Natural killer cell (primary cell): ENCODE results near the gene PLA2G2F. TPM values are rescaled to one million over a fixed set of nuclear protein-coding genes. Genes with fewer than 3 reads are reported as not detected.

Experiments
- ATAC-seq, 3 donors: fragments of 150-1000 bp in 2 of 3; fragments of 200-7000 bp in 1 of 3; cut with Tn5 transposase; 1 replicate in 1 of 3; 2 replicates in 2 of 3; pipeline ENCODE4 v1.10.0; 2021; ENCODE audit warnings: mild to moderate bottlenecking in 2 of 3, moderate library complexity in 2 of 3
- DNase-seq, 2 donors: peaks; one replicate each; pipeline versions ENCODE4 v3.0.0 to v3.0.0-alpha.2; 2013 to 2021; ENCODE audit warnings: mixed read lengths in 1 of 2
- H3K27ac ChIP-seq: one replicate; pipeline ENCODE4 v1.5.1; 2013; ENCODE audit warnings: mild to moderate bottlenecking, low read length
- H3K27me3 ChIP-seq: one replicate; pipeline ENCODE4 v1.6.1; 2013; ENCODE audit warnings: low read length; ENCODE audit not compliant: control insufficient read depth, insufficient read depth
- H3K36me3 ChIP-seq: one replicate; pipeline ENCODE4 v1.6.1; 2013; ENCODE audit warnings: low read length; ENCODE audit not compliant: control insufficient read depth, insufficient read depth
- H3K4me1 ChIP-seq: one replicate; pipeline ENCODE4 v1.6.1; 2013; ENCODE audit warnings: low read length; ENCODE audit not compliant: control insufficient read depth, insufficient read depth
- H3K4me3 ChIP-seq: one replicate; pipeline ENCODE4 v1.5.1; 2013; ENCODE audit warnings: low read length
- H3K9me3 ChIP-seq: one replicate; pipeline ENCODE4 v1.6.1; 2013; ENCODE audit warnings: low read length; ENCODE audit not compliant: control insufficient read depth, insufficient read depth
- H3K27ac Mint-ChIP-seq, 2 donors: one replicate each; pipeline ENCODE4 v1.8.0; 2022; ENCODE audit warnings: mild to moderate bottlenecking in 2 of 2, mixed read lengths in 2 of 2, moderate library complexity in 1 of 2
- H3K27me3 Mint-ChIP-seq, 2 donors: one replicate each; pipeline ENCODE4 v1.8.0; 2022; ENCODE audit warnings: low read depth in 2 of 2, mixed read lengths in 2 of 2
- H3K36me3 Mint-ChIP-seq: one replicate; pipeline ENCODE4 v1.8.0; 2022; ENCODE audit warnings: mixed read lengths
- H3K4me1 Mint-ChIP-seq, 2 donors: one replicate each; pipeline ENCODE4 v1.8.0; 2022; ENCODE audit warnings: mixed read lengths in 2 of 2
- H3K4me3 Mint-ChIP-seq: one replicate; pipeline ENCODE4 v1.8.0; 2022; ENCODE audit warnings: mild to moderate bottlenecking, moderate library complexity, mixed read lengths
- H3K9me3 Mint-ChIP-seq, 2 donors: one replicate each; pipeline ENCODE4 v1.8.0; 2022; ENCODE audit warnings: mixed read lengths in 2 of 2
- CTCF ChIP-seq: fragments of 200-600 bp; IDR thresholded peaks from one replicate; pipeline ENCODE4 v1.8.0; 2022; ENCODE audit warnings: antibody characterized with exemption
- WGBS: methylation state at CpG from one replicate; pipeline ENCODE4 v1.1.7; 2013; ENCODE audit warnings: missing lambda C conversion rate; ENCODE audit not compliant: insufficient coverage; 5-methylcytosine and 5-hydroxymethylcytosine counted together
- intact Hi-C: fragments of 100-400 bp; cut with micrococcal nuclease; formaldehyde crosslinking; loops from one replicate; pipeline ENCODE4 v1.14.2; 2022
- total RNA-seq, 4 donors: library from RNA; stranded (reverse); fragments of 120-200 nt in 1 of 4; gene quantifications; one replicate each; pipeline versions ENCODE4 v1.2.3 to v1.2.4, GENCODE V29; 2013 to 2022

The PLA2G2F gene
- total RNA-seq, 3 donors from 2014 or later (not counting 1 experiment from before 2014, with no cell fraction given) = not detected

GRCh38 chr1:20182415-20182814 lies 43.3 kb downstream of the PLA2G2F start:
- Histone ChIP-seq H3K9me3 (no peaks in the 10 kb centered on the region), H3K4me3 (no peak overlapping the region), H3K27ac (no peak overlapping the region), H3K27me3 (no peaks in the 10 kb centered on the region), H3K36me3 (no peaks in the 10 kb centered on the region), H3K4me1 (peaks cover 31% of the 10 kb centered on the region)
- Mint-ChIP-seq H3K27ac (no peak overlapping the region), H3K36me3 (no peaks in the 10 kb centered on the region), H3K9me3 (peaks cover 6 to 7% of the 10 kb centered on the region in 2 donors), H3K27me3 (no peaks in the 10 kb centered on the region), H3K4me1 (peaks cover 28 to 39% of the 10 kb centered on the region in 2 donors), H3K4me3 (no peak overlapping the region)
- ATAC-seq (no peak), DNase-seq (no peak)
- TF ChIP-seq CTCF = no peak
- intact Hi-C loops = no loop called here

- ATAC-seq (no peak), DNase-seq (no peak)
- H3K9me3 Mint-ChIP-seq = peaks cover 6 to 7% of the 10 kb centered on the region in 2 donors
- no peak for TF ChIP-seq CTCF
- WGBS = 94% methylated on average over 10 of the region's 10 CpGs
- peaks cover 34 to 45% of the 10 kb centered on the region in 2 donors for H3K4me1 Mint-ChIP-seq
- peak overlapping the region in 1 of 2 donors; percentile 85 for H3K27ac Mint-ChIP-seq
- H3K4me3 Mint-ChIP-seq = no peak overlapping the region
- intact Hi-C loops = no loop called here
- no peak overlapping the region for H3K27ac ChIP-seq
- no peaks in the 10 kb centered on the region for H3K36me3 Mint-ChIP-seq
- no peaks in the 10 kb centered on the region for H3K9me3 ChIP-seq
- H3K27me3 Mint-ChIP-seq = no peaks in the 10 kb centered on the region
- no peak overlapping the region for H3K4me3 ChIP-seq
- no peaks in the 10 kb centered on the region for H3K27me3 ChIP-seq
- peaks cover 36% of the 10 kb centered on the region for H3K4me1 ChIP-seq
- H3K36me3 ChIP-seq = no peaks in the 10 kb centered on the region
Measured at GRCh38 chr1:20183035-20183434, 43.9 kb downstream of the PLA2G2F start.

DNA sequence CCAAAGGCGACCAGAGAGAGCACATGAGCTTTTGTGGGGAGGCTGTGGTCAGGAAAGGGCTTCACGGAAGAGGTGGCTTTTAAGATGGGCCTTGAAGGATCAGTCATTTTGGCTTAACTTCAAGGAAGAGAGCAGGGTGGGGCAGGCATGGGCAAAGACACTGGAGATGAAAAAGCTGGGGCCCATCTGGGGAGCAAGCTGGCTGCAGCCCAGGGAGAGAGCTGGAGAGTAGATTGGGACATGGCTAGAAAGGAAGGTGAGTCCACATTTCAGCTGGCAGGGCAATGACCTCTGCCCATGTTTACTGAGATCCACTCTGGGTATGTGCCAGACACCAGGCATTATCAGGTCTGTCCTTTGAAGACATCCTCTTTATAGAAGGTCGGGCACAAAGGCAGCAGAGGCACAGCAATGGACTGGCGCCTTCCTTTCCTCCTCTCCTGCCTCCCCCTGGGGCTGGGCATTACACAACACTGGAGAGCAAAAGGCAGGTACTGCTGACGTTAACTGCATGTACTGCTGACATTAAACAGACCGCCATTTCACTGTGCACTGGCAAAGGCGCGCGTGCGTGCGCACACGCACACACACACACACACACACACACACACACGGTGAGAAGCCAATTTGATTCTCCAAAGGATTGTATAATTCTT lies 44.6 kb downstream of the PLA2G2F start:
- Histone ChIP-seq H3K27me3 (no peaks in the 10 kb centered on the region), H3K9me3 (no peaks in the 10 kb centered on the region), H3K4me3 (no peak overlapping the region), H3K27ac (no peak overlapping the region), H3K36me3 (no peaks in the 10 kb centered on the region), H3K4me1 (peaks cover 43% of the 10 kb centered on the region)
- H3K4me3 Mint-ChIP-seq = peak overlapping the region; percentile 10
- H3K27me3 Mint-ChIP-seq = peaks cover 0 to under 1% of the 10 kb centered on the region in 2 donors
- no peak for ATAC-seq
- H3K4me1 Mint-ChIP-seq = peaks cover 41 to 51% of the 10 kb centered on the region in 2 donors
- no peak for TF ChIP-seq CTCF
- H3K9me3 Mint-ChIP-seq = peaks cover 6 to 7% of the 10 kb centered on the region in 2 donors
- intact Hi-C loops = no loop called here
- H3K36me3 Mint-ChIP-seq = no peaks in the 10 kb centered on the region
- peak overlapping the region; percentile 77 to 85 for H3K27ac Mint-ChIP-seq
- peak in 1 of 2 donors; percentile 9 for DNase-seq
- 90% methylated on average over 7 of the region's 13 CpGs for WGBS

- Mint-ChIP-seq H3K4me3 (peak overlapping the region; percentile 80), H3K9me3 (peaks cover 5 to 7% of the 10 kb centered on the region in 2 donors), H3K36me3 (no peaks in the 10 kb centered on the region), H3K27ac (peak overlapping the region; percentile 77 to 85), H3K27me3 (peaks cover 6 to 8% of the 10 kb centered on the region in 2 donors), H3K4me1 (peaks cover 44 to 53% of the 10 kb centered on the region in 2 donors)
- 65% methylated on average over 6 of the region's 6 CpGs for WGBS
- no peaks in the 10 kb centered on the region for H3K36me3 ChIP-seq
- ATAC-seq (no peak), DNase-seq (peak in 1 of 2 donors; percentile 33)
- H3K27me3 ChIP-seq = no peaks in the 10 kb centered on the region
- no peak overlapping the region for H3K4me3 ChIP-seq
- H3K27ac ChIP-seq = no peak overlapping the region
- intact Hi-C loops = no loop called here
- no peaks in the 10 kb centered on the region for H3K9me3 ChIP-seq
- H3K4me1 ChIP-seq = peaks cover 47% of the 10 kb centered on the region
- no peak for TF ChIP-seq CTCF
Measured at GRCh38 chr1:20184481-20184900, 45.4 kb downstream of the PLA2G2F start.
